Neural progenitor cell (in vitro differentiated cells): ENCODE data around the gene TMC8. TPM values are rescaled to one million over a fixed set of nuclear protein-coding genes. Genes with fewer than 3 reads are reported as not detected.

Source experiments
- DNase-seq: peaks from one replicate; pipeline ENCODE4 v3.0.0-alpha.2; 2016; ENCODE audit warnings: low spot score
- H2AFZ ChIP-seq: fragments of 200-600 bp; sonication (generic); replicated peaks from 2 replicates; pipeline ENCODE4 v1.6.1; 2016; ENCODE audit warnings: antibody characterized with exemption
- H3F3A ChIP-seq: fragments of 200-600 bp; sonication (generic); 2 replicates; pipeline ENCODE4 v1.6.1; 2016; ENCODE audit warnings: antibody characterized with exemption, low read depth
- H3K27ac ChIP-seq: fragments of 200-600 bp; sonication (generic); 2 replicates; pipeline ENCODE4 v1.5.1; 2016; ENCODE audit warnings: mild to moderate bottlenecking
- H3K27me3 ChIP-seq: fragments of 200-600 bp; sonication (generic); 2 replicates; pipeline ENCODE4 v1.6.1; 2016; ENCODE audit warnings: mild to moderate bottlenecking, moderate library complexity
- H3K36me3 ChIP-seq: fragments of 200-600 bp; sonication (generic); 2 replicates; pipeline ENCODE4 v1.5.1; 2016
- H3K4me1 ChIP-seq: fragments of 200-600 bp; sonication (generic); 2 replicates; pipeline ENCODE4 v1.6.1; 2016; ENCODE audit warnings: mixed run types
- H3K4me2 ChIP-seq: fragments of 200-600 bp; sonication (generic); 2 replicates; pipeline ENCODE4 v1.6.1; 2016
- H3K4me3 ChIP-seq: fragments of 200-600 bp; sonication (generic); 2 replicates; pipeline ENCODE4 v1.5.1; 2016
- H3K79me2 ChIP-seq: fragments of 200-600 bp; sonication (generic); 2 replicates; pipeline ENCODE4 v1.6.1; 2016; ENCODE audit warnings: low read depth
- H3K9ac ChIP-seq: fragments of 200-600 bp; sonication (generic); 2 replicates; pipeline ENCODE4 v1.6.1; 2016
- H3K9me3 ChIP-seq: fragments of 200-600 bp; sonication (generic); 2 replicates; pipeline ENCODE4 v1.5.1; 2016; ENCODE audit warnings: low read depth
- H4K20me1 ChIP-seq: fragments of 200-600 bp; sonication (generic); 2 replicates; pipeline ENCODE4 v1.6.1; 2016; ENCODE audit warnings: low read depth
- H3K27ac Mint-ChIP-seq: 3 replicates; pipeline ENCODE4 v1.8.0; 2021; ENCODE audit warnings: mixed read lengths
- H3K27me3 Mint-ChIP-seq: 2 replicates; pipeline ENCODE4 v1.8.0; 2022; ENCODE audit warnings: low read depth, mild to moderate bottlenecking, inconsistent platforms, moderate library complexity, mixed read lengths; ENCODE audit not compliant: insufficient read depth
- H3K36me3 Mint-ChIP-seq: 3 replicates; pipeline ENCODE4 v1.8.0; 2021; ENCODE audit warnings: mixed read lengths
- H3K4me1 Mint-ChIP-seq: 3 replicates; pipeline ENCODE4 v1.8.0; 2021; ENCODE audit warnings: mixed read lengths
- H3K4me3 Mint-ChIP-seq: 3 replicates; pipeline ENCODE4 v1.8.0; 2021; ENCODE audit warnings: mild to moderate bottlenecking, moderate library complexity, mixed read lengths
- H3K9me3 Mint-ChIP-seq: 3 replicates; pipeline ENCODE4 v1.8.0; 2020; ENCODE audit warnings: mixed read lengths
- CTCF ChIP-seq: fragments of 200-600 bp; sonication (generic); IDR thresholded peaks from 2 replicates; pipeline ENCODE4 v1.5.1; 2017; ENCODE audit warnings: antibody characterized with exemption, mild to moderate bottlenecking
- EZH2 ChIP-seq: fragments of 200-600 bp; sonication (generic); IDR thresholded peaks from 2 replicates; pipeline ENCODE4 v1.6.1; 2017; ENCODE audit warnings: antibody characterized with exemption, mild to moderate bottlenecking, moderate library complexity
- EZH2phosphoT487 ChIP-seq: fragments of 200-600 bp; sonication (generic); IDR thresholded peaks from 2 replicates; pipeline ENCODE4 v1.6.1; 2017; ENCODE audit warnings: antibody characterized with exemption
- total RNA-seq: library from RNA; depleted of rRNA; stranded (reverse); fragments of >200 nt; gene quantifications from 2 replicates; pipeline ENCODE4 v1.2.3, GENCODE V29; 2015; ENCODE audit warnings: low replicate concordance

Gene TMC8
- total RNA-seq, 1 donor from 2014 or later: not detected

DNA sequence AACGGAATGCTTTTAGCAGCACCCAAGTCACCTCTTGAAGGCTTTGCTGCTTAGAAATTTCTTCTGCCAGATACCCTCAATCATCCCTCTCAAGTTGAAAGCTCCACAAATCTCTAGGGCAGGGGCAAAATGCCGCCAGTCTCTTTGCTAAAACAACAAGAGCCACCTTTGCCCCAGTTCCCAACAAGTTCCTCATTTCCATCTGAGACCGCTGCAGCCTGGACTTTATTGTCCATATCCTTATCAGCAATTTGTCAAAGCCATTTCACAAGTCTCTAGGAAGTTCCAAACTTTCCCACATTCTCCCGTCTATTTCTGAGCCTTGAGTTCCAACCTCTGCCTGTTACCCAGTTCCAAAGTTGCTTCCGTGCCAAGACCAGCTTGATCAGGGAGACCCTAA, 29.5 kb upstream of the TMC8 start:
- peaks cover 60% of the 10 kb centered on the region for H3K36me3 Mint-ChIP-seq

DNA sequence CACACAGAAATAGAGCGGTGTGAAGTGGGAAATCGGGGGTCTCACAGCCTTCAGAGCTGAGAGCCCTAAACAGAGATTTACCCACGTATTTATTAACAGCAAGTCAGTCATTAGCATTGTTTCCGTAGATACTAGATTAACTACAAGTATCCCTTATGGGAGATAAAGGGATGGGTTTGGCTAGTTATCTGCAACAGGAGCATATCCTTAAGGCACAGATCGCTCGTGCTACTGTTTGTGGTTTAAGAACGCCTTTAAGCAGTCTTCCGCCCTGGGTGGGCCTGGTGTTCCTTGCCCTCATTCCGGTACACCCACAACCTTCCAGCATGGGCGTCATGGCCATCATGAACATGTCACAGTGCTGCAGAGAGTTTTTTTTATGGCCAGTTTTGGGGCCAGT, 29.0 kb upstream of the TMC8 start:
- Histone ChIP-seq H3K4me1 (no peaks in the 10 kb centered on the region), H3K27me3 (no peaks in the 10 kb centered on the region), H3K9ac (no peak overlapping the region), H4K20me1 (no peaks in the 10 kb centered on the region), H3K79me2 (no peaks in the 10 kb centered on the region), H3F3A (no peaks in the 10 kb centered on the region), H3K27ac (no peak overlapping the region), H3K9me3 (no peaks in the 10 kb centered on the region), H3K36me3 (peaks cover 9% of the 10 kb centered on the region), H2AFZ (no peak overlapping the region), H3K4me3 (no peak overlapping the region), H3K4me2 (no peak overlapping the region)
- H3K4me1 Mint-ChIP-seq: peaks cover 3% of the 10 kb centered on the region
- TF ChIP-seq EZH2phosphoT487: no peak
- TF ChIP-seq CTCF: no peak
- no peak for TF ChIP-seq EZH2
- DNase-seq: no peak
- peak overlapping the region; percentile 54 for H3K27ac Mint-ChIP-seq
- H3K36me3 Mint-ChIP-seq: peaks cover 56% of the 10 kb centered on the region
- no peak overlapping the region for H3K4me3 Mint-ChIP-seq
- peaks cover 7% of the 10 kb centered on the region for H3K9me3 Mint-ChIP-seq
- peaks cover 6% of the 10 kb centered on the region for H3K27me3 Mint-ChIP-seq

More for the DNA sequence above, 29.5 kb upstream of the TMC8 start:
- H3K36me3 ChIP-seq: peaks cover 9% of the 10 kb centered on the region
- H3K79me2 ChIP-seq: no peaks in the 10 kb centered on the region
- H3F3A ChIP-seq: no peaks in the 10 kb centered on the region
- TF ChIP-seq EZH2phosphoT487: no peak
- TF ChIP-seq EZH2: no peak
- TF ChIP-seq CTCF: no peak
- no peaks in the 10 kb centered on the region for H3K27me3 ChIP-seq
- no peak overlapping the region for H2AFZ ChIP-seq
- DNase-seq: no peak
- H3K27ac ChIP-seq: no peak overlapping the region
- no peak overlapping the region for H3K9ac ChIP-seq
- no peaks in the 10 kb centered on the region for H3K4me1 ChIP-seq
- H4K20me1 ChIP-seq: no peaks in the 10 kb centered on the region
- H3K4me3 Mint-ChIP-seq: no peak overlapping the region
- peaks cover 3% of the 10 kb centered on the region for H3K4me1 Mint-ChIP-seq
- no peak overlapping the region for H3K4me2 ChIP-seq
- H3K4me3 ChIP-seq: no peak overlapping the region
- peak overlapping the region; percentile 54 for H3K27ac Mint-ChIP-seq
- H3K9me3 ChIP-seq: no peaks in the 10 kb centered on the region
- H3K9me3 Mint-ChIP-seq: peaks cover 7% of the 10 kb centered on the region
- H3K27me3 Mint-ChIP-seq: peaks cover 6% of the 10 kb centered on the region

- no peak overlapping the region for H3K4me3 Mint-ChIP-seq
- H3K9ac ChIP-seq: no peak overlapping the region
- no peak overlapping the region for H2AFZ ChIP-seq
- no peaks in the 10 kb centered on the region for H4K20me1 ChIP-seq
- H3K27ac Mint-ChIP-seq: no peak overlapping the region
- TF ChIP-seq CTCF: no peak
- no peak for TF ChIP-seq EZH2
- TF ChIP-seq EZH2phosphoT487: no peak
- H3K79me2 ChIP-seq: no peaks in the 10 kb centered on the region
- peaks cover 45% of the 10 kb centered on the region for H3K36me3 Mint-ChIP-seq
- H3K4me3 ChIP-seq: no peak overlapping the region
- DNase-seq: no peak
- H3F3A ChIP-seq: no peaks in the 10 kb centered on the region
- peaks cover 7% of the 10 kb centered on the region for H3K9me3 Mint-ChIP-seq
- H3K4me1 ChIP-seq: no peaks in the 10 kb centered on the region
- H3K36me3 ChIP-seq: peaks cover 9% of the 10 kb centered on the region
- no peaks in the 10 kb centered on the region for H3K27me3 ChIP-seq
- H3K9me3 ChIP-seq: no peaks in the 10 kb centered on the region
- H3K4me1 Mint-ChIP-seq: peaks cover 9% of the 10 kb centered on the region
- H3K4me2 ChIP-seq: no peak overlapping the region
- H3K27me3 Mint-ChIP-seq: peaks cover 6% of the 10 kb centered on the region
- H3K27ac ChIP-seq: no peak overlapping the region
These were observed 27.3 kb upstream of the TMC8 start for GRCh38 chr17:78103311-78103710.

GRCh38 chr17:78104540-78104941, 26.0 kb upstream of the TMC8 start:
- Histone ChIP-seq H3K9me3 (no peaks in the 10 kb centered on the region), H3K4me1 (no peaks in the 10 kb centered on the region), H3K4me2 (no peak overlapping the region), H3K27me3 (no peaks in the 10 kb centered on the region), H3K9ac (no peak overlapping the region), H3F3A (no peaks in the 10 kb centered on the region), H3K27ac (no peak overlapping the region), H4K20me1 (no peaks in the 10 kb centered on the region), H3K79me2 (no peaks in the 10 kb centered on the region), H2AFZ (no peak overlapping the region), H3K4me3 (no peak overlapping the region), H3K36me3 (peaks cover 8% of the 10 kb centered on the region)
- Mint-ChIP-seq H3K9me3 (peaks cover 7% of the 10 kb centered on the region), H3K27ac (no peak overlapping the region), H3K36me3 (peaks cover 37% of the 10 kb centered on the region), H3K4me3 (no peak overlapping the region), H3K4me1 (peaks cover 13% of the 10 kb centered on the region), H3K27me3 (peaks cover 6% of the 10 kb centered on the region)
- no peak for DNase-seq
- TF ChIP-seq CTCF (no peak), EZH2phosphoT487 (no peak), EZH2 (no peak)
